Activated T-helper 1 cell treated with anti-CD3 and anti-CD28 coated beads, Interleukin-2, amount 50 U/mL, for 16 hours (primary cell): ENCODE data around the gene GASK1A.
"Not testable (repeated sequence)": the region's sequence is repeated elsewhere in the genome, so short reads cannot be mapped to it uniquely, and the experiment has no call there.

Experiments used
- DNase-seq, 2 donors: peaks; one replicate each; pipeline ENCODE4 v3.0.0-alpha.2; 2020; ENCODE audit warnings: low read depth in 1 of 2, low spot score in 1 of 2

The GASK1A gene

GRCh38 chr3:42979044-42979972 is at the start of gene GASK1A:
Gene GASK1A (plus strand): TSS chr3:42979311. CDS start chr3:42979643, 332 bp downstream.
- DNase-seq: no peak

- no peak for DNase-seq
Observed at GRCh38 chr3:42934111-42934510, 45.0 kb upstream of the GASK1A start.

GRCh38 chr3:42934910-42935309 is 44.2 kb upstream of the GASK1A start:
- DNase-seq: no peak

- no peak for DNase-seq
Observed at GRCh38 chr3:42935472-42935871, 43.6 kb upstream of the GASK1A start.

DNA sequence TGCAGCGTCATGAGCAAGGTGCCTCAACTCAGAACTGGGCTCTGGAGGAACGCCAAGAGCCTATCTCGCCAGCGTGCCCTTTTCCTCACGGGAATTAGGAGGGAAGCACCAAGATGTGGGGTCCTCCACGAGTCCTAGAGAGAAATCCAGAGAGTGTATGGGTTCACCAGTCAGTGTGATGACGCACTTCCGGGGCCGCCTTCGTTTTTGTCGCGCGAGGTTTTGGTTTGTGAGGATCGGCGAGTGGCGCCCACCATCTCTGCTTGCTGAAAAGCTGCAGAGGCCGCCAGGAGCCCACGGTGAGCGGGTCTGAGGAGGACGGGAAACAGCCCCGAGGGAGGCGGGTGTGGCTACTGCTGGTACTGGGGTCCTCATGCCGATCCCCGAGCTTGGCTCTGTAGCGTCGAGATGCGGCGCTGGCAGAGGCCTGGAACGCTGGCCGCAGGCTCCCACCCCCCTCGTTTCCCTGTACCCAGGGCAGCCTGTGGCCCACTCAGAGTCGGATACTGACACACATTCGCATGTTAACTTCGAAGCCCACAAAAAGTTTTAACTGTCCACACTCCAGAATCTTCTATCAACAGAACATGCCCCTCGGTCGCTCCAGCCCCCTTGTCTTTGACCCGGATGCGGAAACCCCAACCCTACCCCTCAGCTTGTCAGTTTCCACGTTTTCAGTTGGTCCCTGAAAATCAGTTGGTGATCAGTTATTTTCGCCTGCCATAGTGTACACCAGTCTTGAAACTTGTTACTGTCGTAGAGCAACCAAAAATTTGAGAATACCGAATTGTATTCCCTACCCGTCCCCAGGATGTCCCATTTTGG is 42.7 kb upstream of the GASK1A start:
- DNase-seq: no peak

DNA sequence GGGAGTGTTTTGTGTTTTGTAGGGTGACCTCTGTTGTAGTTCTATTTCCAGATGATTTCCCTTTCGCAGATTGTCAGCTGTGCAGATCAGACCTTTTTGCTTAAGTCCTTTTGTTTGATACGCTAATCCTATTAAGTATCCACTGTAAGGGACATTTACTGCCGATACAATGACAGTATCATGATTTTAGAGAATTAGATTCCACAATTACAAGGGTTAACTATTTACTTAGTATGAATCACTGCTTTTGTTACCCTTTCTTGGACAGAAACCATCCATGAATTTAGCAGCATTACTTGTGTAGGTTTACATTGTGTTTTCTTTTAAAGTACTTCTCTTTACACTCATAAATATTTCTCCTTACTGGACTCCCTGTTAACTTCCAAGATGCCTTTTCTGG is 41.8 kb upstream of the GASK1A start:
- DNase-seq: no peak

DNA sequence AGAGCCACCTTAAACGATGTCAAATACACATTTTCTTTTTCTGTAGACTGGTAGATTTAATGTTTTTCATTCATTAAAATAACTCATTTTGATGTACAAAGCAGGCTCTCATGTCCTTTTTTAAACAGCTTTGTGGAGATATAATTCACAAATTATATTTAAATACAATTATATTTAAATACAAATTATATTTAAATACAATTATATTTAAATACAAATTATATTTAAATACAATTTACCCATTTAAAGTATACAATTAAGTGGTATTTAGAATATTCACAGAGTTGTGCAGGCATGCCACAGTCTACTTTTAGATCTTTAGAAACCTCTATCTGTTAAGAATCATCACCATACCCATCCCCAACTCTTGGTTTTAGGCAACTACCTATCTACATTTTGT is 36.4 kb upstream of the GASK1A start:
- DNase-seq: no peak

DNA sequence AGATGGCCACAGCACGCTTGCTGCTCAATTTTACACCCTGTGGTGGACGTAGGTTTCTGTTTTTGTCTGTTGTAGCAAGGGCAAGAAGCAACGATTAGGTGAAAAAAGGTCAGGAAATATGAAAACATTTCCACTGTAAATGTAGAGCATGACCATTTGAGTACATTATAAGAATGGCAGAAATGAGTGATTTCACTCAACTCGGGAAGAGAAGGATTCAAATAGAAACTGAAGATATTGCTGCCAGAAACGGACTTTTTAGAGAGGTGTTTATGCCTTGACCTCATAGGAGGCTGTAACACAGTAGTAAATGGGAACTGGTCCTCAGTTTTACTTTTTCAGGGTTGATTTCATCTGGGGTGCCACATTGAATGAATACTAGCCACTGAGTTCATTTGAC is 33.1 kb upstream of the GASK1A start:
- no peak for DNase-seq

GRCh38 chr3:42957573-42957972 is 21.5 kb upstream of the GASK1A start:
- no peak for DNase-seq

DNA sequence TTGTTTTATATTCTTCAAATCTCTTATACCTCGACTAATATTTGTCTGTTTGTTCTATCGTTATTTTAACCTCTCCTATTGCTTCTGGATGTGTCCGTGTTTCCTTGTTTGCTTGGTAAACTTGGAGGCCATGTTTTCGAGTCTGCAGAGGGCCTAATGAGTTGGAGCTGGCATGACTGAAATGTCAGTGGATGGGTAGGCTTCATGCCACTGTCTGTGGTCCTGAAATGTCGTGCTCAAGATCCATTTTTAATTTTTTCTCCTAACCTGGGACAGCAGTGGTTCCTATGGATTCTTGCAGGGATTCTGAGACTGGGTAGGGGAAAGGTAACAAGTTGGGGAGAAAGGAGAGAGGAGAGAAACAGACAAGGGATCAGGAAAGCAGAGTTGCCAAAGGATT is 18.8 kb upstream of the GASK1A start:
- DNase-seq: no peak

GRCh38 chr3:42960786-42961185 is 18.3 kb upstream of the GASK1A start:
- no peak for DNase-seq

GRCh38 chr3:42961633-42962032 is 17.5 kb upstream of the GASK1A start:
- no peak for DNase-seq

DNA sequence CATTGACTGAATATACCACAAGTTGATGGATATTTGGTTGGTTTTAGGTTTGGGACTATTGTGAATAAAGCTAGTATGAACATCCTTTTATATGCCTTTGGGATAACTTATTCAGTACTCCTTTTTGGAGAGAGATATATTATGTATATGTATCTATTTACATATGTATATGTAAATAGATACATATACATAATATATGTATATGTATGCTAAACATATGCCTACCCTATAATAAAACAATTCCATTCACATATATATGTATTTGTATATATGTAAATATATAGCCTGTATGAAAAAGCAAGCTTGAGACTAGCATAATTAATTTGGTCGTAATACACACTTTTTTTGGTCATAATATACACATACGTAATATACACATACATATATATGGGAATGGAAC is 15.8 kb upstream of the GASK1A start:
- DNase-seq: no peak

- no peak for DNase-seq
Observed at GRCh38 chr3:42964266-42964665, 14.8 kb upstream of the GASK1A start.

- no peak for DNase-seq
Observed at GRCh38 chr3:42970557-42970956, 8.6 kb upstream of the GASK1A start.

- no peak for DNase-seq
Observed at GRCh38 chr3:42970976-42971772, 7.9 kb upstream of the GASK1A start.

DNA sequence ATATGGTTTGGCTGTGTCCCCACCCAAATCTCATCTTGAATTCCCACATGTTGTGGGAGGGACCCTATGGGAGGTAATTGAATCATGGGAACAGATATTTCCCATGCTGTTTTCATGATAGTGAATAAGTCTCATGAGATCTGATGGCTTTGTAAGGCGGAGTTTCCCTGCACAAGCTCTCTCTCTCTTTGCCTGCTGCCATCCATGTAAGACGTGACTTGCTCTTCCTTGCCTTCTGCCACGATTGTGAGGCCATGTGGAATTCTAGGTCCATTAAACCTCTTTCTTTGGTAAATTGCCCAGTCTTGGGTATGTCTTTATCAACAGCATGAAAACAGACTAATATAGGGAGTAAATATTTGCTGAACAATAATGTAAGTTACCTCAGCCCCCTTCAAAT is 4.2 kb upstream of the GASK1A start:
- not testable (repeated sequence) for DNase-seq

GRCh38 chr3:42975456-42975855 is 3.7 kb upstream of the GASK1A start:
- DNase-seq: no peak

DNA sequence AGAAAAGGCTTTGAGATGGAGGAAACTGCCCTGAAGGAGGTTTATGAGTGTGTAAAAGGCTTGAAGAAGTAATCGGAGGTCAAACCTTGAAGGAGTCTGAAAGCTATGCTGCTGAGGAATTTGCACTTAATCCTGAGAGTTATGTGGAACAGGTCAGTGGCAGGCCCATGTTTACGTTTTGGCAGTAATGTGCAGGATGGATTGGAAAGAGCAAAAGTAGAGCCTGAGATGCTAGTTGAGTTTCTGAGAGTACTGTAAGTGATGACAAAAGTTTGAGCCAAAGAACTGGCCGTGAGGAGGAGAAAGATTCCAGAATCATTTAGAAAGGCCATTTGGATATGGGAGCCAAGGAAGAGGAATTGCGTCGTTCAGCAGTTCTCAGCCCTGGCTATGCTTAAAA is 3.2 kb upstream of the GASK1A start:
- no peak for DNase-seq

DNA sequence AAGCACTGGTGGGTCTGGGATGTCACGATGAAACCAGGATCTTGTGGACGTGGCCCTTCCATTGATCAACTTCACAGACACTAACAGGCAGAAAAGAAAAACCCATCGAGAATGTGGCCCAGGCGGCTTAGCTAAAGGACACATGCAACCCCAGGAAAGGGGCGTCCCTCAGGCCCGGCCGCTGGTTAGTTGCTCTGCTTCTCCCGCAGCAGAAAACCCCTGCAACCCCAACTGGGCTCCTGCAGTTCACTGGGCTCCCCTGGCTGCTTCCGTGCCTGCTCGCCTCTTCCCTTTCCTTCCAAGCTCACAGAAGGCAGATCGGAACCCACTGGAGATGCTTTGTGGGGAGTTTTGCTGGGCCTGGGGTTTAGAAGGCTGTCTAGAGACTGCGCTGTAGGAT is 1.1 kb downstream of the GASK1A start:
- no peak for DNase-seq

DNA sequence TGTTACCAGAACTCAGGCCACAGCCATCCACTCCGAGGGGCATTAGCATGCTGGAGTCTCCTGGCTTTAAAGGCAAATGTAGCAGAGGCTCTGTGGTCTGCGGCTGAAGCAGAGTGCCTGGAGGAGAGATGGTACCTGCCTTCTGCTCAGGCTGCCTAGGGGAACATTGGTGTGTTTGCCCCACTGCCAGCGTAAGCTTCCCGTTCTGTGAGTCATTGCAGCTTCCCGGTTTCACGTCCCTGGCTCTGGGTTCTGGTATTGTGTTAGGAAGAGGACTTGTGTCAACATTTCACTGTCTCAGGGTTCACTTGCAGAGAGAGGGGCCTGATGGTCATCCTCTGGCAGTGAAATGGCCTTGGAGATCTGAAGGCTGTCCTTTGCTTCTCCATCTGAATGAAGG is 1.8 kb downstream of the GASK1A start:
- DNase-seq: no peak
